K562 (cell line): ENCODE results near the gene DAPK2.

Experiments
- FOXJ3 ChIP-seq: sonication (generic); formaldehyde crosslinking; IDR thresholded peaks from 2 replicates; pipeline ENCODE4 v1.4.0; 2020; ENCODE audit warnings: mild to moderate bottlenecking, missing genetic modification reagents
- MTA2 ChIP-seq: fragments of 450-650 bp; IDR thresholded peaks from 2 replicates; pipeline ENCODE4 v1.6.1; 2016; ENCODE audit warnings: low read depth
- NUFIP1 ChIP-seq: fragments of 450-650 bp; IDR thresholded peaks from 2 replicates; pipeline ENCODE4 v1.6.1; 2018; ENCODE audit not compliant: partially characterized antibody
- PCBP2 ChIP-seq: fragments of 200-400 bp; formaldehyde crosslinking; IDR thresholded peaks from 2 replicates; pipeline ENCODE4 v1.6.1; 2018; ENCODE audit warnings: low read length, low read depth, mild to moderate bottlenecking, moderate library complexity; ENCODE audit not compliant: poor library complexity, severe bottlenecking
- SIN3A ChIP-seq, 2 experiments: fragments of 150-350 bp in 1 of 2; IDR thresholded peaks; 2 replicates each; pipeline ENCODE4 v1.6.1; 2011 to 2016; ENCODE audit warnings: borderline replicate concordance in 2 of 2, low read depth in 2 of 2, low read length in 2 of 2, mild to moderate bottlenecking in 2 of 2, moderate library complexity in 2 of 2; ENCODE audit not compliant: control insufficient read depth in 1 of 2
- SNRNP70 ChIP-seq: fragments of 200-400 bp; formaldehyde crosslinking; optimal IDR thresholded peaks from 2 replicates; pipeline ENCODE3; 2017; ENCODE audit warnings: low read depth, low read length
- SP1 ChIP-seq: sonication (generic); formaldehyde crosslinking; IDR thresholded peaks from 2 replicates; pipeline ENCODE4 v1.8.1; 2022; ENCODE audit warnings: mild to moderate bottlenecking, missing genetic modification reagents
- TF ChIP-seq, protein P1 (sequence below): fragments of 450-650 bp; formaldehyde crosslinking; IDR thresholded peaks from 2 replicates; pipeline ENCODE4 v1.4.0; 2022; ENCODE audit warnings: mild to moderate bottlenecking, moderate library complexity
- TF ChIP-seq, protein P2 (sequence below), 3 experiments: IDR thresholded peaks in 2 of 3; conservative IDR thresholded peaks in 1 of 3; 2 replicates each; pipeline ENCODE4 v1.5.1; 2011 to 2012; ENCODE audit warnings: low read length in 3 of 3, mild to moderate bottlenecking in 3 of 3, control low read depth in 2 of 3, improper control_type of control experiment in 1 of 3, inconsistent platforms in 1 of 3, low read depth in 1 of 3, mixed read lengths in 1 of 3, moderate library complexity in 1 of 3; ENCODE audit not compliant: insufficient read depth in 2 of 3
- TF ChIP-seq, protein P3 (sequence below): sonication (generic); formaldehyde crosslinking; IDR thresholded peaks from 2 replicates; pipeline ENCODE4 v1.8.1; 2022; ENCODE audit warnings: missing genetic modification reagents

DNA sequence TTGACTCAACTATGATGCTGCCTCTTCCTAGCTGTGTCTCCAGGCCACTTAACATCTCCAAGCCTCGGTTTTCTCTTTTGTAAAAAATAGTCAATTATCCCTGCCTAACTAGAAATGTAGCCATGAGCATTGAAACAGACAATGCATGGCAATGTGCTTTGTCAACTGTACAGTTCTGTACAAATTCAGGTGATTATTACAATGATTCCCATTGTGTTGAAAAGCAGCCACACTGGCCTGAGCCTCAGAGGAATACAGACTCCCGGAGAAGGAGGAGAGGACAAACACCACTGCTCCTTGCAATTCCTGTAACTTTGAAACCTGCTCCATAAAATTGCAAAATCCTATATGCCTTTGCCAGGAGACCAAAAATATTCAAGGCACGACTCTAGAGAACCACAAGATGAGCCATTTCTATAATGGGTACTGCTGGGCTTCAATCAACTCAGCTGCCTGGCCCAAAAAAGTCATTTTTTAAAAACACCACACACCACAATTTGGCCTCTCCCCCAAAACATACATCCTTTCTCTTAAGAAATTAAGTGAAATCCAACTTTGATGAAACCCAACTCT, 28.6 kb downstream of the DAPK2 start:
- TF ChIP-seq SNRNP70, result no peak
- TF ChIP-seq NUFIP1, result no peak
- no peak for TF ChIP-seq SIN3A (IDR thresholded peaks at IDR 0.05; ENCODE audit: borderline replicate concordance in 2 of 2, control insufficient read depth in 1 of 2, low read depth in 2 of 2, low read length in 2 of 2)
- TF ChIP-seq MTA2, result no peak
- no peak for TF ChIP-seq PCBP2
- TF ChIP-seq, protein P1, sequence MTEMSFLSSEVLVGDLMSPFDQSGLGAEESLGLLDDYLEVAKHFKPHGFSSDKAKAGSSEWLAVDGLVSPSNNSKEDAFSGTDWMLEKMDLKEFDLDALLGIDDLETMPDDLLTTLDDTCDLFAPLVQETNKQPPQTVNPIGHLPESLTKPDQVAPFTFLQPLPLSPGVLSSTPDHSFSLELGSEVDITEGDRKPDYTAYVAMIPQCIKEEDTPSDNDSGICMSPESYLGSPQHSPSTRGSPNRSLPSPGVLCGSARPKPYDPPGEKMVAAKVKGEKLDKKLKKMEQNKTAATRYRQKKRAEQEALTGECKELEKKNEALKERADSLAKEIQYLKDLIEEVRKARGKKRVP (CRISPR knock-in tag), result no peak
- TF ChIP-seq, protein P2, sequence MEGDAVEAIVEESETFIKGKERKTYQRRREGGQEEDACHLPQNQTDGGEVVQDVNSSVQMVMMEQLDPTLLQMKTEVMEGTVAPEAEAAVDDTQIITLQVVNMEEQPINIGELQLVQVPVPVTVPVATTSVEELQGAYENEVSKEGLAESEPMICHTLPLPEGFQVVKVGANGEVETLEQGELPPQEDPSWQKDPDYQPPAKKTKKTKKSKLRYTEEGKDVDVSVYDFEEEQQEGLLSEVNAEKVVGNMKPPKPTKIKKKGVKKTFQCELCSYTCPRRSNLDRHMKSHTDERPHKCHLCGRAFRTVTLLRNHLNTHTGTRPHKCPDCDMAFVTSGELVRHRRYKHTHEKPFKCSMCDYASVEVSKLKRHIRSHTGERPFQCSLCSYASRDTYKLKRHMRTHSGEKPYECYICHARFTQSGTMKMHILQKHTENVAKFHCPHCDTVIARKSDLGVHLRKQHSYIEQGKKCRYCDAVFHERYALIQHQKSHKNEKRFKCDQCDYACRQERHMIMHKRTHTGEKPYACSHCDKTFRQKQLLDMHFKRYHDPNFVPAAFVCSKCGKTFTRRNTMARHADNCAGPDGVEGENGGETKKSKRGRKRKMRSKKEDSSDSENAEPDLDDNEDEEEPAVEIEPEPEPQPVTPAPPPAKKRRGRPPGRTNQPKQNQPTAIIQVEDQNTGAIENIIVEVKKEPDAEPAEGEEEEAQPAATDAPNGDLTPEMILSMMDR (IDR thresholded peaks at IDR 0.05 in 2 of 3, conservative IDR thresholded peaks at IDR 0.05 in 1 of 3; ENCODE audit: insufficient read depth in 2 of 3, low read depth in 1 of 3, low read length in 3 of 3), result no peak
- no peak for TF ChIP-seq FOXJ3 (CRISPR knock-in tag)
- TF ChIP-seq, protein P3, sequence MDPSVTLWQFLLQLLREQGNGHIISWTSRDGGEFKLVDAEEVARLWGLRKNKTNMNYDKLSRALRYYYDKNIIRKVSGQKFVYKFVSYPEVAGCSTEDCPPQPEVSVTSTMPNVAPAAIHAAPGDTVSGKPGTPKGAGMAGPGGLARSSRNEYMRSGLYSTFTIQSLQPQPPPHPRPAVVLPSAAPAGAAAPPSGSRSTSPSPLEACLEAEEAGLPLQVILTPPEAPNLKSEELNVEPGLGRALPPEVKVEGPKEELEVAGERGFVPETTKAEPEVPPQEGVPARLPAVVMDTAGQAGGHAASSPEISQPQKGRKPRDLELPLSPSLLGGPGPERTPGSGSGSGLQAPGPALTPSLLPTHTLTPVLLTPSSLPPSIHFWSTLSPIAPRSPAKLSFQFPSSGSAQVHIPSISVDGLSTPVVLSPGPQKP (CRISPR knock-in tag), result no peak
- TF ChIP-seq SP1 (CRISPR knock-in tag), result no peak
